ENCODE measurements around the gene RAMAC.
"Not testable (repeated sequence)": the region's sequence is repeated elsewhere in the genome, so short reads cannot be mapped to it uniquely, and the experiment has no call there.

RAMAC gene

DNA sequence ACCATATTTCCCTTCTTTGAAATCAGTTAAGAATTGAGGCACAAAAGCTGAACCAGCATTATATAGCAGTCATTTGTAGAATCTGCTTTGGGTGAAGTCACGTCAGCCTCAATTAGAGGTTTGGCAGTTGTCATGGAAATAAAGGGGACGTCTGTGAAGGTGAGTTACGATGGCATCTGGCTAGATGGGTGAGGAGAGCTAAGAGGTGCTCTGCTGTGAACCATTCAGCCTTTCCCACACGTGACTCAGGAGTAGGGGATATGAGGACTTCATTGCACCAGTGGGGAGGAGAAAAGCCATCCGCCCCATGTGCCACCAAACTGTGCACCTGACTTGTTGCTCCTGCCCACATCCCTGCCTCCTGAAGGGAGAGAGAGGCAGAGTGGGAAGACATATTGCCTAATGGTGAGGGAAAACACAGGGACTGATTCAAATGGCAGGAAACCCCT lies 28.2 kb downstream of the RAMAC start:
- DNase-seq (ENCODE audit: low read depth), result no peak

DNA sequence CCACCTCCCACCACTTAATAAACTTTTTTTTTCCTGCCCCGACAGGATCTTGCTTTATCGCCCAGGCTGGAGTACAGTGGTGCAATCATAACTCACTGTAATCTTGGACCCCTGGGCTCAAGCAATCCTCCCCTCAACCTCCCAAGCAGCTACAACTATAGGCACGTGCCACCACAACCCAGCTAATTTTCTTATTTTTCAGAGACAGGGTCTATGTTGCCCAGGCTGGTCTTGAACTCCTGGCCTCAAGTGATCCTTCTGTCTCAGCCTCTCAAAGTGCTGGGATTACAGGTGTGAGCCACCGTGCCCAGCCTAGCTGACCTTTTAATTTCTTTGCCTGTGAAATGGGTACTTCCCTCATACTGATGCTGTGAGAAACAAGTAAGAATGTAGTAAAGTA lies 29.4 kb downstream of the RAMAC start:
- no peak for DNase-seq (ENCODE audit: low read depth)

DNA sequence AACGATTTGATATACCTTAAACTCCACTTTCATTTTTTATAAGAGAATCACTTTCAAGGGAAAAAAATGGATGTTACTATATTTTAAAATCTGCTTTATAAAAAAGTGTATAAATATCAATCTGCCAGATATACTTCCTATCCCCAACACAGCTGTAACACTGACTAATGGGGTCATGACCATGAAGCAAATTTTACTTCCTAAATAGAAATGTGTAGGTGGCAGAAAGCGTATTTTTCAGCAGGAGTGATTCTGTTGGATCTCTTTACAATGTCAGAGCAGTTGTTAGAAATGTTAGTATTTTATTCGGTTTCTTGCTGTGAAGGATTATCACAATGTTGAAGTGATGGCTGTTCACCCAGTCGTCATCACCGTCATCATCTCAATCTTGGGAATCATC lies 30.9 kb downstream of the RAMAC start:
- DNase-seq (ENCODE audit: low read depth), result no peak

DNA sequence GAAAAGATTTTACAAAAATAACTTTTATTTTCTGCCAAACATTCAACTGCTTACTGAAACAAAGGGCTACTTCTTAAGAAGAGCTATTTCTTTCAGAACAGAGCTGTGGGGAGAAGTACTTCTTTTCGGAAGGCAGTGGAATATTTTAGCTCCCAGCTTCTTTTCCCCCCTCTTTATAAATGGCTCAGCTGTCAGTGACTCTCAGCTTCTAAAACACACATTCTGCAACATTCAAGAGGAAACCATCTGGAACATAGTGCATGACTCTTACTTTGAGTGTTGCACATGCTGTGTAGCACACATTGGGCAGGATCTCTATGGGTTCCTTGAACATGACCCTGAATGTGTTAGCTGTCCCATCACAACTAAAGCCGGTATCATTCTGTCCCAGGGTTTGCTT lies 32.4 kb downstream of the RAMAC start:
- DNase-seq (ENCODE audit: low read depth), result no peak

DNA sequence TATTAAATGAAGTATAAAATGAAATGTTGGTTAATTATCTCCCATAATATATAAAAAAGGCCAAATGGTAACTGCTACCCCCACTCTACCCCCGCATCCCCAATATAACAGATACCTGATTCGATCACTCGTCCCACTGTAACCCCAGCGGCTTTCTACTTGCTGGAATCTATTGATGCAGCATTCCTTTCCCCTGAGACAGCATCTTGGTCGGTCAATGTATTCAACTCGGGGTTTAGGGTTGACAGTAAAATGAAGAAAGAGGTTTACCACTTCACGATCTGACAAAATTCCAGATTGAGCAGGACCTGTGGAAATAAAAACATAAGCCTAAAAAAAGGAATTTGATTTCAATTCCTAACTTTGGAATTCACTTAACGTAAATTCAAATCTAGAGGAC lies 44.0 kb downstream of the RAMAC start:
- DNase-seq (ENCODE audit: low read depth), result no peak

DNA sequence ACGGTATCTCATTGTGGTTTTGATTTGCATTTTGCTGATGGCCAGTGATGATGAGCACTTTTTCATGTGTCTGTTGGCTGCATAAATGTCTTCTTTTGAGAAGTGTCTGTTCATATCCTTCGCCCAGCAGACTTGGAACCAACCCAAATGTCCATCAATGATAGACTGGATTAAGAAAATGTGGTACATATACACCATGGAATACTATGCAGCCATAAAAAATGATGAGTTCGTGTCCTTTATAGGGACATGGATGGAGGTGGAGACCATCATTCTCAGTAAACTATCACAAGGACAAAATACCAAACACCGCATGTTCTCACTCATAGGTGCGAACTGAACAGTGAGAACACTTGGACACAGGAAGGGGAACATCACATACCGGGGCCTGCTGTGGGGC lies 45.2 kb downstream of the RAMAC start:
- not testable (repeated sequence) for DNase-seq (ENCODE audit: low read depth)

DNA sequence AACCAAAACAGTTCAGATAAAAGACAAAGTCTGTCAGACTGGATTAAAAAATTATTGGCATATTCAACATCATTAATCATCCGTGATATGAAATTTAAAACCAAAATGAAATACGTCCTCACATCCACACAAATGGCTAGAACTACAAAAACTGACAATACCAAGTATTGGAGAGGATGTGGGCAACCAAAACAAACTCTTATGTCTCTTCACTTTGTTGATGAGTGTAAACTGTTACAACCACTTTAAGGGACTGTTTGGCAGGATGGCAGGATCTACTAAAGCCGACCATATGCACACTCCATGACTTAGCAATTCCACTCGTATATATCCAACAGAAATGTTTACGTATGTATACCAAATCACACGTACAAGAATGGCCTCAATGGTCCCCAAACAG lies 50.2 kb downstream of the RAMAC start:
- no peak for DNase-seq (ENCODE audit: low read depth)

DNA sequence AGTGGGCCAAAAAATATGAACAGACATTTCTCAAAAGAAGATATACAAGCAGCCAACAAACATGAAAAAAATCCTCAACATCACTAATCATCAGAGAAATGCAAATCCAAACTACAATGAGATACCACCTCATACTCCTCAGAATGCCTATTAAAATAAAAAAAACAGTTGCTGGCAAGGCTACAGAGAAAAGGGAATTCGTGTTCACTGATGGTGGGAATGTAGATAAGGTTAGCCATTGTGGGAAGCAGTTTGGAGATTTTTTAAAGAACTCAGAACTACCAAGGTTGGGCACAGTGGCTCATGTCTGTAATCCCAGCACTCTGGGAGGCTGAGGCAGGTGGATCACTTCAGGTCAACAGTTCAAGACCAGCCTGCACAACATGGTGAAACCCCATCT lies 53.2 kb downstream of the RAMAC start:
- DNase-seq (ENCODE audit: low read depth), result no peak

Data from stimulated activated CD8-positive, alpha-beta memory T cell treated with anti-CD3 and anti-CD28 coated beads, Interleukin-15, amount 100 ng/mL, for 24 hours (primary cell).